Adrenal gland (tissue), 5 donors: ENCODE measurements around the gene C6orf120.

ENCODE experiments used
- CTCF ChIP-seq, 6 experiments: fragments of 450-650 bp in 4 of 6; fragments of 200-600 bp in 2 of 6; sonication (generic) in 1 of 6; IDR thresholded peaks; 1 replicate in 5 of 6; 2 replicates in 1 of 6; pipeline versions ENCODE4 v1.5.1 to v1.8.0; 2016 to 2021; ENCODE audit warnings: antibody characterized with exemption in 6 of 6, mild to moderate bottlenecking in 2 of 6, moderate library complexity in 1 of 6
- POLR2A ChIP-seq, 2 donors: fragments of 450-650 bp; IDR thresholded peaks; one replicate each; pipeline ENCODE4 v1.6.1; 2017; ENCODE audit warnings: antibody characterized with exemption in 2 of 2, mild to moderate bottlenecking in 2 of 2, moderate library complexity in 1 of 2
- donor health status: DM: no; HTN: no; CAD: no.

- TF ChIP-seq CTCF (IDR thresholded peaks at IDR 0.05) (no peak), POLR2A (IDR thresholded peaks at IDR 0.05) (no peak)
Observed at GRCh38 chr6:169667716-169668115, 34.2 kb upstream of the C6orf120 start.
